CD4-positive, alpha-beta T cell treated with Interleukin-4 for 4 hours (primary cell): ENCODE results near the gene DIP2C.
"Not testable (repeated sequence)": the region's sequence is repeated elsewhere in the genome, so short reads cannot be mapped to it uniquely, and the experiment has no call there.

Experiments used
- DNase-seq: peaks from one replicate; pipeline ENCODE4 v3.0.0-alpha.2; 2020

Gene DIP2C

DNA sequence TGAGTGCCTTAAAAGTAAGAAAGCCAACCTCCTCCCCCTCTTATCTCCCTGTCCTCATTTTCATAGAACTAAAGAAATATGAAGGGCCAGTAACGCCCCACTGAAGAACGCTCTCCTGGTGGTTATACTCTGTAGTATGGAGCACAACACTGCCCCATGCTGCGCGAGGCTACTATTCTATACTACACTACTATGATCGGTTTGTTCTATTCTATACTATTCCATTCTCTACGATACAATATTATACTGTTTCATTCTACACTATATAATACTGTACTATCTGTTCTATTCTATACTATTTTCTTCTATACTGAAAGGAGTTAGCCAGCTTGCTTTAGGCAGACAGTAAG lies 34.8 kb downstream of the DIP2C start:
- no peak for DNase-seq

DNA sequence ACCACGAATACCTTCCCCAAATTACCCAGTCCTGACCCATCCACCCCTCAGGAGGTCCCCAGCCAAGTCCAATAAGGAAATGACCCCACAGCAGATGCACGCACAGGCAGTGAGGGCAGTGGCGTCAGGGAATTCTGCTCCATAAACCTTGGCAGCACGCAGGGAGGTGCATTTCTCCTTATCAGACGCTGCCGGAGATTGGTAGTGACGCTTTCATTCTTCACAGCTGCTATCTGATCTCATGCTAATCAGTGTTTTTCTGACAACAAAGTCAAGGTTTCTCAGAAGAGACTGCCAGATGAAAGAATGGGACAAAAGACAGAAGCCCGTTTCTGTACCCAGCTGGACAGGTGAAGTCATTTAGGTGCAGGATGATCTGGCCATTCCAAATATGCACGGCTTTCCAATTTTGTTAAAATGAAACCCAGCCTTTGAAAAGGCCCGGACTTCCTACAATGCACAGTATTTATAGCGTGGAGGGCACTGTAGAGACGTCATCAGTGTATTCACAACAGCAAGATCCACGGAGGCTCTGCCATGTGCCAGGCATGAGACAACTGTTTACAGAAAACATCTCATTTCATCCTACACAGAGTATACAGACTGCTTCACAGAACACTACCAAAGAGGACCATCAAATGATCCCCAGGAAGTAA lies 35.3 kb downstream of the DIP2C start:
- no peak for DNase-seq

DNA sequence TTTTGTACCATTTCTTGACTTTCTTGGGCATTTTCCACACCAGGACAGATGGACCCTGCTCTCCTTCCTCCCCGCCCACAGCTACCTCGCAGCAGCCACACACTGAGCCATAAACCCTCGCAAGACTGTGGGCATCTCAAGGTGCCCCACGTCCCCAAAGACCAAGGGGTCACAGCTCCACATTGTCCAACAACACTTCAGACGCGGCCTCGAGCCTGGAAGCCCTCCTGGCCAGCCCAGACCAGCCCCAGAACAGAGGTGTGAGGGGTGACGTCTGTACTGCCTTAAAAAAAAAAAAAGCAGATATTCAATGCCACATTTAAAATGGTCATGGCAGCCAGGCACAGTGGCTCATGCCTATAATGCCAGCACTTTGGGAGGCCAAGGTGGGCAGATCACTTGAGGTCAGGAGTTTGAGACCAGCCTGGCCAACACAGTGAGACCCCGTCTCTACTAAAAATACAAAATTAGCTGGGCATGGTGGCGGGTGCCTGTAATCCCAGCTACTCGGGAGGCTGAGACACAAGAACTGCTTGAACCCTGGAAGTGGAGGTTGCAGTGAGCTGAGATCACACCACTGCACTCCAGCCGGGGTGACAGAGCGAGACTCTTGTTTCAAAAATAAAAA lies 36.5 kb downstream of the DIP2C start:
- DNase-seq = not testable (repeated sequence)

DNA sequence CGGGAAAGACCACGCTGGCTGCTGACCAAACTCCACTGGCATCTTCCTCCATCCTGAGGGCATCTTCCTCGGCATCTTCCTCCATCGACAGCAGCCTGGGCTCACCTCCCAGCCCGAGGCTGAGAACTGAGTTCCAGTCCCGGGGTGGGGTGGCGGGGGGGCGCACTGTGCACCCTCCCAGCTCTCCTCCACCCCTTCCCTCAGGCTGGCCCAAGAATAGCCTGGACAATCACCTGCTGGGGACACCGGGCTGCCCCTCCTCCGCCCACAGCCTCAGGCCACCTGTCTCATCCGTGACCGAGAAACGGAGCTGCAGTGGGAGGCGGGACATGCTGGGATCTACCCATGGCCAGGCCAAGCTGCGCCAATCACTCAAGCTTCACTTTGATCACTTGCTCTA lies 37.2 kb downstream of the DIP2C start:
- no peak for DNase-seq

DNA sequence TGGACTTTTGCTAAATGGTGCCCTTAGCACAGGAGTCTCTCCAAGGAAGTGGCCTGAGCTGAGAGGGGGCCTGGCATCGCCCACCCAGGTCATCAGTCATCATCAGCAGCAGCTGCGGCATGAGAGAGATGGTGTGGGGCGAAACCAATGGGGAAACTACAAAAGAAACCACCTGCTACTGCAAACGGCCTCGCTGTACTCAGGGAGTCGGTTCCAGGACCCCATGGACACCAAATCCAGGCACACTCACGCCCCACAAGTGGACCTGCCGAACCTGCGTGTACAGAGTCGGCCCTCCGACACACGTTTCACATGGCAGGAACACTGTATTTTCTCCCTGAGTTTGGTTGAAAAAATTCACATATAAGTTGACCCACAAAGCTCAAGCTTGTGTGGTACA lies 37.8 kb downstream of the DIP2C start:
- no peak for DNase-seq

DNA sequence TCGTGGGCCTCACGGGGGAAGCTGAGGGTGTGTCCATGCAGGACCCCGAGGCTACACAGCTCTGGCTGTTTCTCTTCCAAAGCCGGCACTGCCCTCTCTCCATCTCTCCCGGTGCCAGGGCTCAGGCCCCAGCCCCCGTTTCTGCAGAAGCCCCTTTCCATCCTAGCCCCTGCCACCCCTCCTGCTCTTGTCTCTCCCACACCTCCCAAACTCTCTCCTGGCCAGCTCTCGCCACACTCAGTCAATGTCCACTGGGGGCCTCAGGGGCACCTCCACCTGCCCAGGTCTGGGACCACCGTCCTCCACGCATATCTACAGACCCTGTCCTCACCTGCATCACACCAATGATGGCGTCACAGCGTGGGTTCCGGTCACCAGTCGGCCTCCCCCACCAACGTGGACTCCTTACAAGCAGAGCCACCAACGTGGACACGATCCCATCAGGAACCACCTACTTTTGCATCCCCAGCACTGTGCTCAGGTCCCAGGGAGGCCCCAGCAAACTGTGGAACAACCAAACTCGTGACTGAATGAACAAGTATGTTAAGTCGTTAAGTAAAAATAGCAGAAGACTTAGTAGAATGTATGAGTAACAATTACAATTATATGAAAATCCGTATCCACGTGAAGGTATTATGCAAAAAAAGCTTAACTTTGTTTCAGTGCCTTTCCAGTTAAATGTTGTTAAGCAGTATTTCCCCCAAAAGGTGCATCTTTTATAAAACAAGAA lies 38.4 kb downstream of the DIP2C start:
- no peak for DNase-seq

DNA sequence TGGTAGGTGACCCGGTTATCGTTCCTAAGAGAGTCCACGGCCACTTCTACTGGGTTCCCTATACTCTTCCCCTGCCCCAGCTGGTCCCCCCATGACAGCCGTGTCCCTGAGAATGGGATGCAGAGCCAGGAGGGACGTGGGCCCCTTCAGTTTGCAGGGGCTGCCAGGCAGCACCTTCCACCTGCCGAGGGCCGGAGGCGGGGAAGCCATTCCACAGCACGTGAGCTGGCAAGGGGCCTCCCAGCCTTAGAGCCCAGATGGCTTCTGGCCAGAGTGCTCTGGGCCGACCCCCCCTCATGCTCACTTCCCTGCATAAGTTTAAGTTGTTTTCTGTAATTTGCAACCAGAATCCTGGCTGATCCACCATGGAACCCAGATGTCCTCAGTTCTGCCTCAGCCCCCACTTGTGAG lies 39.0 kb downstream of the DIP2C start:
- DNase-seq = no peak

DNA sequence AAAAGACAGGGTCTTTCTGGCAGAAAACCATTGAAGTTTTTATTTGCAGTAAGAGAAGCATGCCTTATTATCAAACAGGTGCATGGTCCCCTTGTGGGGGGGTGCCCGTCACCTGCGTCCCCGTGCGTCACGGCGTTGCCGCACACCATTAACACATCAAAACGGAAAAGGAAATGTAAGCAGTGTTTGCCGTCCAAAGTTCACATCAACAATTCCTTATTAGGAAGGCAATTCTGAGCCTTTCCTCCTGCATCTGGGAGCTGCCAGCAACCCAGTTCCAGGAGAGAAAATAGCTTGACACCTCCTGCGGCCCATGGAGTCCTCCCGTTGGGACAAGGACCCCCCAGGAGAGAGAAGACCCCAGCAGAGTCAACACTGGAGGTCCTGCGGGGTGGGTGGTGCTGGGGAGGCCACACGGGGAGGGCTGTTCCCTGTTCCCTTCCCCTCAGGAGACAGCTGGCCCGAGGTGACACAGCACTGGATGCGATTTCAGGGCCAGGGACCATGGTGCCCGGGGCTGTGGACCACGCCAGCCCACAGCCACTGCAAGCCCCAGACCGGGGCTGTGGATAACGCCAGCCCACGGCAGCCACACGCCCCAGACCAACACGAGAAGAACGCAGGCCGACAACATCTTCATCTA lies 39.5 kb downstream of the DIP2C start:
- no peak for DNase-seq

DNA sequence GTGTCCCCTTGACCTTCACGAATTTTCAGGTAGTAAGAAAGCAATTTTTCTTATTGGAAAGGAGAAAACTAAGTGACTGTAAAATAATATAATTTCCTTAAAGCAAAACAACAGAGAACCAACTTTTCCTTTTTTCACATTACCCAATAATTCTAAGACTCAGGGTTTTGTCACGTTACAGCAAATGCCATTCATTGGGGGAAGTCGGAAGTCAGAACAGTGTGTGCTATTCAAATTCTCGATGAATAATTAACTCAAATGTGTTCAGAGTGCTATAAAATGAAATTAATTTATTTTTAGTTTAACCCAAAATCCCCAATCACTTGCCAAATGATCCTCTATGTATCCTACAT lies 40.0 kb downstream of the DIP2C start:
- no peak for DNase-seq

DNA sequence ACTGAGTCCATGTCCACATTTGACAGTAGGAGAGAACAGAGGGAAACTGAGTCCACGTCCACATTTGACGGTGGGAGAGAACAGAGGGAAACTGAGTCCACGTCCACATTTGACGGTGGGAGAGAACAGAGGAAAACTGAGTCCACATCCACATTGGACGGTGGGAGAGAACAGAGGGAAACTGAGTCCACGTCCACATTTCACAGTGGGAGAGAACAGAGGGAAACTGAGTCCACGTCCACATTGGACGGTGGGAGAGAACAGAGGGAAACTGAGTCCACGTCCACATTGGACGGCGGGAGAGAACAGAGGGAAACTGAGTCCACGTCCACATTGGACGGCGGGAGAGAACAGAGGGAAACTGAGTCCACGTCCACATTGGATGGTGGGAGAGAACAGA lies 42.4 kb downstream of the DIP2C start:
- not testable (repeated sequence) for DNase-seq

DNA sequence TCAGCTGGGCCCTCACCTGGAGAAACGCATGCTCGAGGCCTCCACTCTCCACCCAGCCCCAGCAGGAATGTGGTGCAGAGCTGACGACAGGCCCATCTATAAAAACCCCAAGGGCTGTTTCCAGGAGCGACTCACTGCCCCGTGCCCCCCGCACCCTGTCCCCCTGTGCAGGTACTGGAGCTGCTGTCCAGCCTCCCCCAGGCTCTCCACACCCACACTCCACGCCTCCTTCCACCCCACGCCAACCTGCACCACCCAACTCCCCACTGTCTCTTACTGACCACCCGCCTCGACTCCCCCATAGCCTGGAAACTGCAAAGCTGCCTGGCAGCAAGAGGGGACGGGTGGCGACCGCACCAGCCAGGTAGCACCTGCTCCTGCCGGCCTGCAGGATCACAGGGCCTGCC lies 43.3 kb downstream of the DIP2C start:
- no peak for DNase-seq

DNA sequence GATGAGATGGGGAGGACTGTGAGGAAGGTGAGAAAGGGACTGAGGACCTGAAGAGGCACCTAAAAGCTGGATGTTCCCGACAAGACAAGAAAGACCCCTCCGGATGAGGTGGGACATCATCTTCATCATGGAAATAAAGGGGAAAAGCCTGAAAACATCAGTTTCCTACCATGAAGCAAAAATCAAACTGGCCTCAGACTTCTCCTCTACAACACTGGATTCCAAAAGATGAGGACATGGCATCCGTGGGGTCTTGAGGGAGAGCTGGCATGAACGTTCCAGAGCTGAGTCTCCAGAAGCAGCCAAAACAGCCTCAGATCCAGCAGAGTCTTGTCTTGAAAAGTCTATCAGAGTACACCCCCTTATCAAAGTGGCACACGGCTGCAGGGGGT lies 44.5 kb downstream of the DIP2C start:
- no peak for DNase-seq

DNA sequence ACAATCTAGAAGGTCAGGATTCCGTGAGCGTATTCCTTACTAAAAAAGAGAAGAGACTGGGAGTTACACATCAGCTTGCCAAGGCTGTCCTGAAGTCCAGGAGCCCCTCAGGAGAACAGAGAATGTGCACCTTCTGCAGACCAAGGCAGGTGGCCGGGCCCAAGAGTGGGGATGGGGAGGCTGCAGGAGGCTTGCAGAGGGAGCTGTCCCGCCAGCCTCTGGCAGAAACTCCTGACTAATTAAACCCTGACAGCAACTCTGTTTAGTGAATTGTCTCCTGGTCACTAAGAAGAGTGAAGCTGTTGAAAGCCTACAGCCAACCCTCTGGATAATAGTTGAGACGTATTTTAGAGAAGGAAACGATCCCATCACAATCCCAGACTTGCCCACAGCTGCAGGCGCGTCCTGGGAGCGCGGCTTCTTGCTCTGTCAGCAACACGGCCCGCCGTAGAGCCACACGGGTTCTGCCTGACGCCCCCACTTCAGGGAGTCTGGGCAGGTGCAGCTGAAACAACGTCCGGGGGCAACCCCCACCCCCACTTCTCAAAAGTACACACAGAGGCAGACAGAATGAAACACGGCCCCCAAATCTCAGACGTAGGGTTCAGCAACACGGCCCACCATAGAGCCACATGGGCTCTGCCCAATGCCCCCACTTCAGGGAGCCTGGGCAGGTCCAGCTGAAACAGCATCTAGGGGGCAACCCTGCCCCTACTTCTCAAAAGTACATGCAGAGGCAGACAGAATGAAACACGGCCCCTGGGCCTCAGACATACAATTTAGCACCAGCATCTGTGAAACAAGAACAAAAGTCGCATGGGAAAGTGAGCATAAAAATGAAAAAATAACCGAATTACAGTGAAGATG lies 45.2 kb downstream of the DIP2C start:
- DNase-seq = no peak

DNA sequence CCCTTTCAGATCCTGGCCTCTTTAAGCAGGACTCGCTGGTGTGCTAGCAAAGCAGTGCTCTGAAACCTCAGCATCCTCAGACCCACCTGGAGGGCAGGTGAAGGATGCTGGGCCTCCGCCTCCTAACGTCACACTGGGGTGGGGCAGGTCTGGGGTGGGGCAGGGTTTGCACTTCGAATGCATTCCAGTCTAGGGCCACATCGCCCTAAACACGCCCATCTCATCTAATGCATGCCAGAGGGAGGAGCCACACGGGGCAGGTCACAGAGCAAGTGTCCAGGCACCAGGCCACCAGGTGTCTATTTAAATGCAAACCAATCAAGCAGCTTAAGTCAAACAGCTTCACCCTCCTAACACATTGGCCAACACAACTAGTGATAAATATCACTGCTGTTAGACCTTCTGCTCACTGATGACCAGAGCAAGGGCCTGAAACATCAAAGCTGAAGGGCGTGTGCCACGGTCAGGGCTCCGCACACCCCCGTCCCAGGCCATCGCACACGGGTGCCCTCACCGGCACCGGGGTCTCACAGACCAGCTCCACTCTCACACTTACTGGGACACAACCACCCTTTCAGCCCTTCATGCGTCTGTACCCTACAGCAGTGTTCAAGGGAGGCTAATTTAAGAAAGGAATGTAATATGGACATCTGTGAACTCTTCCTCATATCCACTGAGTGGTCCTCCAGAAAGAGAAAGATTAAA lies 47.1 kb downstream of the DIP2C start:
- no peak for DNase-seq

DNA sequence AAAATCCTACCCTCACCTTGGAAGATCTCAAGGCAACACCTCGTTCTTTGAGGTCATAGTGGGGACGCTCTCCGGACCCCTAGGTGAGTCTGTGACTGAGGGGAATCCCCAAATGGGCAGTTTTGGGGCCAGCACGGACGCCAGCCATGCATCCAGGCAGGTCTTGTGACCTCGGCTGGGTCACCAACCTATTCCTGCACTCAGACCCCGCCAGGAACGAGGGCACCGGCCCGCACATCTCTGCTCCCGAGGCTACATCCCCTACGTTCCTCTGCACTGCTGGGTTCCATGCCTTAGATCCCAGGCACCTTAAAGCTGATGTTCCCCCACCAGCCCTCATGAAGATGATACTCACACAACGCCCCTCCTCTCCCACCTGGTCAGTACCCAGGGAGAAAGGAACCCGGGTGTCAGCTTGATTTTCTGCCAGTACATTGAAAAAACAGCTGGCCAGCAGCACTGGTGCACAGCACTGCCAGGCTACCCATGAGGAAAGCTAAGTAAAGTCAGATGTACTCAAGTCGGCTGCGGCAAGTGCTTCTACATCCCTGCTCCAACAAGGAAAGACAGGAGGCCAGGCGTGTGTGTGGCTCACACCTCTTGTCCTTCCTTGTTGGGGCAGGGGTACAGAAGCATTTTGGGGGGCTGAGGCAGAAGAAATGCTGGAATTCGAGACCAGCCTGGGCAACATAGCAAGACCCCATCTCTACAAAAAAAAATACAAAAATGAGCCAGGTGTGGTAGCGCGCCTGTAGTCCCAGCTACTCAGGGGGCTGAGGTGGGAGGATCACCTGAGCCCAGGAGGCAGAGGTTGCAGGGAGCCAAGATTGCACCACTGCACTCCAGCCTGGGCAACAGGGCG lies 48.1 kb downstream of the DIP2C start:
- no peak for DNase-seq

DNA sequence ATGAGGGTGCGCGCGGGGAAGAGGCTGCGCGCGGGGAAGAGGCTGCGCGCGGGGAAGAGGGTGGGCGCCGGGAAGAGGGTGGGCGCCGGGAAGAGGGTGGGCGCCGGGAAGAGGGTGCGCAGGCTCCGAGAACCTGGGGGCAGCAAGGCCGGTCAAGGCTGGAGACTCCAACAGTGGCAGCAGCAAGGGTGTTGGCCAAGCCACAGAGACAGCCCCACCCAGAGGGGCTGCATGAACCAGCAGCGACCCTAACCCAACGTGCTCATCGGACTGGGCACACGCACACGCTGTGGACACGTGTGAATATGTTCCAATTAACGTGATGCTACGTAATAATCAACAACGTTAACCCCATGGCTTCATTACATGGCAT lies 48.8 kb downstream of the DIP2C start:
- no peak for DNase-seq

DNA sequence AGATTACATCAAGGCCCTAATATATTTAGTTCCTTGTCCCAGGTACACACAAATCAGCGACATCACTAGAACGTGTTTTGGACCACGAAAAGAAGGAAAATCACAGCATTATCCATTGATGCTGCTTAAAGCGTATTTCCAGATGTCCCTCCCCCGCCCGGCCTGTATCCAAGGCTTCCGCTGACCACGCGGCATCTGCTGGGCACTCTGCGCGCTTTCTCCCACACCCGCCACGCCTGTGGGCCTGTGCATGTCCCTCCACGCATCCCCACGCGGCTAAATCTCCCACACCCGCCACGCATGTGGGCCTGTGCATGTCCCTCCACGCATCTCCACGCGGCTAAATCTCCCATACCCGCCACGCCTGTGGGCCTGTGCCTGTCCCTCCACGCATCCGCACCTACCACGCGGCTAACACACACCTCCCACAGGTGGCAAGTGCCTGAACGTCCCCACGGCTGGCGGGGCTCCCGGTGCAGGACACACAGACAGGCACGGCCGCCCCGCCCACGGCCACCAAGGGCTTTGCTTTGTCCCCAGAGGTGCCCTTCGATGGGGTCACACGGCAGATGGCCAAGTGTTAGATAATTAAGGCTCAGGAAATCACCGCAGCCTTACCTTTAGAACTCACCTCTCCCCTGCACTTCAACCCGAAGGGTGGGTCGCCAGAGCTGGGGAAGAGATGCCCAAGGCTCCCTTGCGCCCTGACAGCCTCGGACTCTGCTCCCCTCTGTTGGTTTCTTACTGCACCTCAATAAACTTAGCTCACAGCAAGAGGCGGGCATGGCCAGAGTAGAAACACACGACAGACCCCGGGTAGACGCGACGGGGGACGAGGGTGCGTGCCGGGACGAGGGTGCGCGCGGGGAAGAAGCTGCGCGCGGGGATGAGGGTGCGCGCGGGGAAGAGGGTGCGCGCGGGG lies 49.5 kb downstream of the DIP2C start:
- DNase-seq = no peak

DNA sequence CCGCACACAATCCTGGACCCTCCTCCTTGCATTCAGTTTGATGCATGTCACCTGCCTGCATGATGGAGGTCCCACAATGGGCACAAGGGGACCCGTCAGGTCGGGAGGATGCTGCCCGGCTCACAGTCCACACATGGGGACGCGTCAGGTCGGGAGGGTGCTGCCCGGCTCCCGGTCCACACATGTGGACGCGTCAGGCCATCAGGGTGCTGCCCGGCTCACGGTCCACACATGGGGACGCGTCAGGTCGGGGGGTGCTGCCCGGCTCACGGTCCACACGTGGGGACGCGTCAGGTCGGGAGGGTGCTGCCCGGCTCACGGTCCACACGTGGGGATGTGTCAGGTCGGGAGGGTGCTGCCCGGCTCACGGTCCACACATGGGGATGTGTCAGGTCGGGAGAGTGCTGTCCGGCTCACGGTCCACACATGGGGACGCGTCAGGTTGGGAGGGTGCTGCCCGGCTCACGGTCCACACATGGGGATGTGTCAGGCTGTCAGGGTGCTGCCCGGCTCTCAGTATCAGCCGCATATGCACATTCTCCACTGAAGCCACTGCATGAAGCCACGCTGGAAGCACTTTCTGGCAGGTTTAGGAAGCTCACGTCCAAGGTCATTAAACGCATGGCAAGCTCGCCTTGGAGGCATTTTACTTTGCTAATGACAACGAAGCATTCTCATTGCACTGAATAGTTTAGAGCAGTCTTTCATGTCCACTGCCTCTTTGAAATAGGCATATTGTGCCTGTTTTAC lies 50.3 kb downstream of the DIP2C start:
- DNase-seq = no peak

DNA sequence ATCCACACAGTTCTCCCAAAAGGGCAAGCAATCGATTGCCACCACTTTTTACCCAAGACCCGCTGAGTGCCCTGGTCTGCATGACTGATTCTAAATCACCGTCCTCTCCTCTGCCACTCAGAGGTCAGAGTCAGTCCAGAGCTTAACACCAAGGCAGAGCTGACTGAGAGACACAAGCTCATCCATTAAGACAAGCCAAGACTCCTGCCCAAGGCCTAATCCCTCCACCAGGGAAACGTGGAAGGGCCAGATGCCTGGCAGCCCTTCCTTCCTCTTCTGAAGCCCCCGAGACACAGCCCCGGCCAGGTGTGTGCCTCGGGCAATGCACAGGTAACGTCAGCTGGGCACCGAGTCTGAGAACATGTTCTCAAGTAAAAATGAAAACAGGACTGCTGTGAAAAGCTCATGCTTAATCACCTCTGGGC lies 51.7 kb downstream of the DIP2C start:
- no peak for DNase-seq

DNA sequence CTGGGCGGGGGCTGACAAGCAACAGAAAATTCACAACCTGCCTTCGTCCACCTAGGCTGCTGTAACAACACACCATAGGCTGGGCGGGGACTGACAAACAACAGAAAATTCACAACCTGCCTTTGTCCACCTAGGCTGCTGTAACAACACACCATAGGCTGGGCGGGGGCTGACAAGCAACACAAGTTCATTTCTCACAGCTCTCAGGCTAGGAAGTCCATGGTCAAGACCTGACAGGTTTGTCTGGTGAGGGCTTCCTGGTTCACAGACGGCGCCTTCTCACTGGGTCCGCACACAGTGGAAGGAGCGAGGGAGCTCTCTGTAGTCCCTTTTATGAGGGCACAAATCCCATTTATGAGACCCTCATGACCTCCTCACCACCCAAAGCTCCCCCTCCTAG lies 52.2 kb downstream of the DIP2C start:
- DNase-seq = no peak
